ENCODE measurements around the gene STK32A. TPM values are rescaled to one million over a fixed set of nuclear protein-coding genes. Genes with fewer than 3 reads are reported as not detected.

Gene STK32A
- polyA plus RNA-seq, 1 donor: 0.49 TPM

- DNase-seq: no peak
These were observed 159.2 kb downstream of the STK32A start for GRCh38 chr5:147393874-147394672.

- DNase-seq: no peak
These were observed 161.4 kb downstream of the STK32A start for GRCh38 chr5:147396070-147396823.

- DNase-seq: no peak
These were observed 162.8 kb downstream of the STK32A start for GRCh38 chr5:147397616-147398015.

- DNase-seq: no peak
These were observed 164.0 kb downstream of the STK32A start for GRCh38 chr5:147398860-147399259.

GRCh38 chr5:147400126-147400809 lies 165.4 kb downstream of the STK32A start:
- no peak for DNase-seq

GRCh38 chr5:147400881-147401280 lies 166.1 kb downstream of the STK32A start:
- DNase-seq: no peak

- DNase-seq: no peak
These were observed 169.1 kb downstream of the STK32A start for GRCh38 chr5:147403651-147404640.

GRCh38 chr5:147404706-147405105 lies 169.9 kb downstream of the STK32A start:
- no peak for DNase-seq

GRCh38 chr5:147406636-147407035 lies 171.8 kb downstream of the STK32A start:
- DNase-seq: no peak

GRCh38 chr5:147407094-147407681 lies 172.4 kb downstream of the STK32A start:
- DNase-seq: no peak

GRCh38 chr5:147408980-147409379 lies 174.2 kb downstream of the STK32A start:
- DNase-seq: no peak

- DNase-seq: peak; percentile 41
These were observed 175.9 kb downstream of the STK32A start for GRCh38 chr5:147410496-147411358.

GRCh38 chr5:147411359-147412319 lies 176.8 kb downstream of the STK32A start:
- DNase-seq: no peak

GRCh38 chr5:147412561-147412960 lies 177.7 kb downstream of the STK32A start:
- DNase-seq: no peak

GRCh38 chr5:147413266-147413665 lies 178.4 kb downstream of the STK32A start:
- DNase-seq: no peak

GRCh38 chr5:147415651-147416050 lies 180.8 kb downstream of the STK32A start:
- DNase-seq: no peak

- DNase-seq: no peak
These were observed 182.4 kb downstream of the STK32A start for GRCh38 chr5:147417135-147417813.

- DNase-seq: no peak
These were observed 183.8 kb downstream of the STK32A start for GRCh38 chr5:147418613-147419012.

Measured in hindlimb muscle (tissue), 1 donor.